Psoas muscle (tissue), 8 donors: Measurements from ENCODE around the gene PACS1. TPM values are rescaled to one million over a fixed set of nuclear protein-coding genes. Genes with fewer than 3 reads are reported as not detected.

Experiments
- ATAC-seq, 4 donors: fragments of 200-7000 bp; cut with Tn5 transposase; one replicate each; pipeline ENCODE4 v1.9.1; 2020; ENCODE audit warnings: moderate library complexity in 3 of 4, mild to moderate bottlenecking in 2 of 4
- DNase-seq, 2 donors: peaks; one replicate each; pipeline ENCODE4 v3.0.0-alpha.2; 2020
- H3K27ac ChIP-seq: fragments of 200-600 bp; one replicate; pipeline ENCODE4 v1.8.0; 2022
- H3K27me3 ChIP-seq, 3 donors: fragments of 200-600 bp in 1 of 3; one replicate each; pipeline versions ENCODE4 v1.6.1 to v1.8.0; 2013 to 2022; ENCODE audit warnings: low read length in 2 of 3, mild to moderate bottlenecking in 2 of 3, moderate library complexity in 1 of 3; ENCODE audit not compliant: insufficient read depth in 3 of 3
- H3K36me3 ChIP-seq, 2 donors: fragments of 200-600 bp in 1 of 2; one replicate each; pipeline versions ENCODE4 v1.6.1 to v1.8.0; 2013 to 2022; ENCODE audit warnings: low read depth in 1 of 2, mild to moderate bottlenecking in 1 of 2, moderate library complexity in 1 of 2; ENCODE audit not compliant: insufficient read depth in 1 of 2
- H3K4me1 ChIP-seq: fragments of 200-600 bp; one replicate; pipeline ENCODE4 v1.8.0; 2022
- H3K4me3 ChIP-seq: fragments of 200-600 bp; one replicate; pipeline ENCODE4 v1.8.0; 2022; ENCODE audit warnings: mild to moderate bottlenecking
- H3K9me3 ChIP-seq: fragments of 200-600 bp; one replicate; pipeline ENCODE4 v1.8.0; 2022
- WGBS, 3 donors: extraction: QIAGEN DNeasy Blood & Tissue Kit; methylation state at CpG; one replicate each; pipeline versions ENCODE4 v1.1.6 to v1.1.7; 2013; 5-methylcytosine and 5-hydroxymethylcytosine counted together
- intact Hi-C, 2 donors: fragments of 100-400 bp; cut with DNase I; formaldehyde crosslinking; loops; one replicate each; pipeline versions ENCODE4 v1.11.0 to v1.14.2; 2022
- polyA plus RNA-seq, 3 donors: library from polyadenylated mRNA; stranded (reverse); fragments of 200-250 nt; gene quantifications; one replicate each; pipeline ENCODE4 v1.2.3, GENCODE V29; 2013
- total RNA-seq, 4 donors: library from RNA; stranded (reverse); fragmentation: NEBNext Ultra II Directional in 2 of 4; extraction: Animal tissue kit (Norgen Biotek cat#: 25700) in 2 of 4; gene quantifications; one replicate each; pipeline versions ENCODE4 v1.2.1 to v1.2.4, GENCODE V29; 2021 to 2023
- TF ChIP-seq, protein P1 (sequence below): fragments of 200-600 bp; IDR thresholded peaks from one replicate; pipeline ENCODE4 v1.8.0; 2022; ENCODE audit warnings: antibody characterized with exemption
- donor health status: healthy with polysubstance abuse.
- donor health status: DM: no; HTN: no; CAD: no; lungs with moderate emphysema.
- donor health status: Bipolar disorder and iron deficiency.
- donor health status: healthy.
- donor health status: DM: yes; HTN: yes; CAD: no.
- donor health status: DM: no; HTN: no; CAD: no.
- donor health status: DM: no; HTN: no; CAD: no.
- donor health status: DM: yes; HTN: yes; CAD: no.

PACS1 gene
- total and polyA plus RNA-seq, 7 donors: 7.4 to 27.8 (median 16.3) TPM

DNA sequence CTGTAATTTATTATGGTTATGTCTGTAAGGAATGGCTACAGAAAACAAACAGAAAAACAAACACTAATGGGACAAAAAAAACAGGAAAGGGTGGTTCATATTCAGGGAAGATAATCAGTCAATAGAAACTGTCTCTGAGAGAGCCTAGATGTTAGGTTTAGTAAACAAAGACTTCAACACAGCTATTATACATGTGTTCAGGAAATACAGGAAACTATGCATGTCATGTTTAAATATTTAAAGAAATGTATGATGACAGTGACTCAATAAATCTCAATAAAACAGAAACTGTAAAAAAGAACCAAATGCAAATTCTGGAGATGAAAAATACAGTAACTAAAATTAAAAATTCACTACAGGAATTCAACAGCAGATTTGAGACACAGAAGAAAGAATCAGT lies 76.0 kb downstream of the PACS1 start:
- ATAC-seq (no peak), DNase-seq (no peak)
- intact Hi-C loops: no loop called here
- Histone ChIP-seq H3K9me3 (no peaks in the 10 kb centered on the region), H3K27ac (no peak overlapping the region), H3K4me1 (no peaks in the 10 kb centered on the region), H3K4me3 (no peak overlapping the region), H3K27me3 (no peaks in the 10 kb centered on the region), H3K36me3 (peaks cover 0 to 2% of the 10 kb centered on the region in 2 donors)
- TF ChIP-seq, protein P1, sequence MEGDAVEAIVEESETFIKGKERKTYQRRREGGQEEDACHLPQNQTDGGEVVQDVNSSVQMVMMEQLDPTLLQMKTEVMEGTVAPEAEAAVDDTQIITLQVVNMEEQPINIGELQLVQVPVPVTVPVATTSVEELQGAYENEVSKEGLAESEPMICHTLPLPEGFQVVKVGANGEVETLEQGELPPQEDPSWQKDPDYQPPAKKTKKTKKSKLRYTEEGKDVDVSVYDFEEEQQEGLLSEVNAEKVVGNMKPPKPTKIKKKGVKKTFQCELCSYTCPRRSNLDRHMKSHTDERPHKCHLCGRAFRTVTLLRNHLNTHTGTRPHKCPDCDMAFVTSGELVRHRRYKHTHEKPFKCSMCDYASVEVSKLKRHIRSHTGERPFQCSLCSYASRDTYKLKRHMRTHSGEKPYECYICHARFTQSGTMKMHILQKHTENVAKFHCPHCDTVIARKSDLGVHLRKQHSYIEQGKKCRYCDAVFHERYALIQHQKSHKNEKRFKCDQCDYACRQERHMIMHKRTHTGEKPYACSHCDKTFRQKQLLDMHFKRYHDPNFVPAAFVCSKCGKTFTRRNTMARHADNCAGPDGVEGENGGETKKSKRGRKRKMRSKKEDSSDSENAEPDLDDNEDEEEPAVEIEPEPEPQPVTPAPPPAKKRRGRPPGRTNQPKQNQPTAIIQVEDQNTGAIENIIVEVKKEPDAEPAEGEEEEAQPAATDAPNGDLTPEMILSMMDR: no peak

DNA sequence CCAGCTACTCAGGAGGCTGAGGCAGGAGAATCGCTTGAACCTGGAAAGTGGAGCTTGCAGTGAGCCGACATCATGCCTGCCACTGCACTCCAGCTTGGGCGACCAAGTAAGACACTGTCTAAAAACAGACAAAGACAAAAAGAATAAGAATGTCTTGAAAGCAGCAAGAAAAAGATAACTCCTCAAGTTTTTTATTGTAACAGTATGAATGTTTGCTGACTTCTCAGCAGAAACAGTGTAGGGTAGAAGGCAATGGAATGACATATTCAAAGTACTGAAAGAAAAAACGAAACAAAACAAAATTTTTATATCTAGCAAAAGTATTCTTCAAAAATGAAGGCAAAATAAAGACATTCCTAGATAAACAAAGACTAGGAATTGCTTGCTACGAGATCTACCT lies 76.9 kb downstream of the PACS1 start:
- intact Hi-C loops: no loop called here
- Histone ChIP-seq H3K27me3 (no peaks in the 10 kb centered on the region), H3K27ac (no peak overlapping the region), H3K36me3 (peaks cover 0 to 2% of the 10 kb centered on the region in 2 donors), H3K4me3 (no peak overlapping the region), H3K9me3 (no peaks in the 10 kb centered on the region), H3K4me1 (no peaks in the 10 kb centered on the region)
- ATAC-seq: no peak
- WGBS, 3 donors: 97 to 99% (median 98%) methylated on average over 5 of the region's 5 CpGs
- DNase-seq: no peak
- TF ChIP-seq, protein P1: no peak

DNA sequence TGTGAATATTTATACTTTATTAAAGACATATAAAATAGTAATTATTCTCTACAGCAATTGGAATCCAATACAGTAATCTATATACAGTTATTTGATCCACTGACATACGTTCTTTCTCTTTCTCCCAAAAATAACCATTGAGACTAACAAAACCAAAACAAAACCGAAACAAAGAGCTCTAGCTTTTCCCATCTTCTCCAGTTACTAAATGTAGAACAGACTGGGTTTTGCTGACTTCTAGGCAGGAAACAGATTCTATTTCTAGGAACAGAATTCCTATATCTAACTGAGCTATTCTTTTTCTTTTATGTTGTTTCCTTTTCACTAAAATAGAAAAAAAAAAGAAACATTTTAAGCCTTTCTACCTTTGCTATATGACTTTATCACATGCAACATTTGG lies 80.1 kb downstream of the PACS1 start:
- Histone ChIP-seq H3K4me1 (no peaks in the 10 kb centered on the region), H3K4me3 (no peak overlapping the region), H3K36me3 (no peaks in the 10 kb centered on the region), H3K27ac (no peak overlapping the region), H3K27me3 (no peaks in the 10 kb centered on the region), H3K9me3 (no peaks in the 10 kb centered on the region)
- ATAC-seq (no peak), DNase-seq (no peak)
- intact Hi-C loops: no loop called here
- TF ChIP-seq, protein P1: no peak
- WGBS, 3 donors: 48 to 56% (median 53%) methylated on average over 2 of the region's 2 CpGs

DNA sequence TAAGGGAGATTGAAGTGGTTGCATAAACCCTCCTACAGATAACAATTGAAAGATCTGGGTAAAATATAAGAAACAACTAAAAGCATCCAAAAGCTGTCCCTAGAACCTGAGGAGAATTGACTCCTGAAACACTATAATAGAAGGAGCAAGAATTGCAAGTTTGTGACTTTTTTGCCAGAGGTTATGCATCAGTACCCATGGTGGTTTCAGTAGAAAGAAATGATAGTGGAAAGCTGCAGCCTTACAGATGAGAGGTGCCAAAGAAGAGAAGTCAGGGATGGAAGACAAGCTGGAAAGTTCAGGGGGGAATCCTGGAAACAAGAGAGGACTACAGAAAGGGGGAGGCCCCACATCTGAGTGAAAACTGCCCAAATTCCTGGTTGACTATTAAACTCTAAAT lies 80.7 kb downstream of the PACS1 start:
- no peak overlapping the region for H3K27ac ChIP-seq
- no peak for DNase-seq
- H3K9me3 ChIP-seq: no peaks in the 10 kb centered on the region
- no peaks in the 10 kb centered on the region for H3K27me3 ChIP-seq
- intact Hi-C loops: no loop called here
- no peak overlapping the region for H3K4me3 ChIP-seq
- H3K36me3 ChIP-seq: no peaks in the 10 kb centered on the region
- ATAC-seq: no peak
- no peaks in the 10 kb centered on the region for H3K4me1 ChIP-seq
- TF ChIP-seq, protein P1: no peak

DNA sequence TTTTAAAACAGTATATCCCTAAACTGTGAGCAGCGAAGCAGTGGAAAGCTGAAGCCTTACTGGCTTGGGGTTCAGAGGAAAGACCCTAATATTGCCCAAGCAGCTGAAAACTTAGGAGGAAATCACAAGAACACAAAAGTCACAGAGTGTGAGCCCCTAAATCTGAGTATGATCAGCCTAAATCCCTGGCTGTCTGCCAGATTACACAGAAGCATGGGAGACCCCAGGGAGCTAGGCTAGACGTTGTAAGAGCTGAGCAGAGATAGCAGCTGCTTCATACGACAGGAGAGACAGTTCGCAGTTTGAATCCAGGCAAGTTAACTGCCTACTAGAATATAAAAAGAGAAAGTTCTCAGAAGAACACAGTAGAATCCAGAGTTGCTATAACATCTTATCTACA lies 81.2 kb downstream of the PACS1 start:
- DNase-seq: no peak
- TF ChIP-seq, protein P1: no peak
- no peak for ATAC-seq
- no peaks in the 10 kb centered on the region for H3K27me3 ChIP-seq
- WGBS, 3 donors: 62 to 71% (median 64%) methylated on average over 4 of the region's 4 CpGs
- intact Hi-C loops: no loop called here
- H3K9me3 ChIP-seq: no peaks in the 10 kb centered on the region
- no peak overlapping the region for H3K4me3 ChIP-seq
- no peaks in the 10 kb centered on the region for H3K36me3 ChIP-seq
- no peaks in the 10 kb centered on the region for H3K4me1 ChIP-seq
- no peak overlapping the region for H3K27ac ChIP-seq
